ENCODE results near the gene GGA1. TPM values are rescaled to one million over a fixed set of nuclear protein-coding genes. Genes with fewer than 3 reads are reported as not detected.

GGA1 gene
- total and polyA plus RNA-seq, 2 of the 4 experiments (the other 2 are of a cell fraction), result 17.2 to 48.5 TPM

DNA sequence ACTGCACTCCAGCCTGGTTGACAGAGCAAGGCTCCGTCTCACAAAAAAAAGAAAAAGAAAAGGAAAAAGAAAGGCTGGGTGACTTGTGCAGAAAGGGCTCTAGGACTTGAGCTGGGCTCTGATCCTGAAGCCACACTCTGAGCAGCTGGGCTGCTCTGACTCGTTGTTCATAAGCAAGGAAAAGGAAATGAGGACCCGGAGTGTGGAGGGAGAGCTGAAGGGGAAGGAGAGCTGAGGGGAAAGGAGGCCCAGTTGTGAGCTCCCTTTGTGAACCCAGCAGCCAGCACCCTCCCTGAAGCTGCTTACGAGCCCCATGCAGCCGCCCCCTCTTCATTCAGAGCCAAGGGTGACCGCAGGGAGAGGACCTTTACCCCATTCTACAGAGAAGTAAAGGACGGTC lies 18.5 kb downstream of the GGA1 start:
- H2BK120ac ChIP-seq (ENCODE audit: low read depth, low read length), result no peak overlapping the region
- no peaks in the 10 kb centered on the region for H3K9me1 ChIP-seq (ENCODE audit: insufficient read depth, low read length)
- 78% methylated on average over 4 of the region's 7 CpGs; no CpG with 5 or more reads in 1 of the 2 experiments for WGBS, 2 experiments (ENCODE audit: extremely low coverage in 2 of 2, insufficient read length in 1 of 2)
- H4K20me1 ChIP-seq (ENCODE audit: insufficient read depth, low read length), result no peaks in the 10 kb centered on the region; the same call in 1 of the 2 replicates
- H3K79me1 ChIP-seq (ENCODE audit: low read depth in 1 of 2, low read length in 2 of 2), result peaks cover 0 to 12% of the 10 kb centered on the region in 2 experiments; a peak in 2 of 4 replicates
- H4K91ac ChIP-seq (ENCODE audit: insufficient read depth, low read depth, low read length), result no peak overlapping the region
- DNase-seq, result no peak
- peaks cover 50% of the 10 kb centered on the region; the same call in 1 of the 2 replicates for H3K36me3 ChIP-seq (ENCODE audit: control insufficient read depth, insufficient read depth, low read length)
- ChIA-PET POLR2A (ENCODE audit: unreplicated experiment) (no interaction called here), CTCF (interaction anchor here (0.6 to 0.9 kb wide), 2 partner anchors 20 to 165 kb away, joined by 3 to 4 read pairs; no protein-coding TSS in a partner anchor)
- peak overlapping the region; percentile 33 for H2AK9ac ChIP-seq (replicated peaks; ENCODE audit: low read depth, low read length, poor library complexity)
- no TSS peak for BruUV-seq (replicated peaks)
- H2BK5ac ChIP-seq (ENCODE audit: low read depth, low read length, poor library complexity, severe bottlenecking), result no peak overlapping the region
- no peak overlapping the region for H3K18ac ChIP-seq (ENCODE audit: low read depth, low read length)
- no peak overlapping the region for H2BK15ac ChIP-seq (ENCODE audit: low read depth, low read length)
- H3K4me1 ChIP-seq (ENCODE audit: control insufficient read depth, insufficient read depth, low read length), result peaks cover 3% of the 10 kb centered on the region; the same call in 1 of the 2 replicates
- H3K4me2 ChIP-seq (ENCODE audit: low read depth, low read length), result no peak overlapping the region
- no peak overlapping the region for H2AFZ ChIP-seq (replicated peaks; ENCODE audit: low read length, poor library complexity)
- H3K4ac ChIP-seq (ENCODE audit: low read depth, low read length), result no peak overlapping the region
- dilution Hi-C loops (cut with HindIII; ENCODE audit: low sequenced_read_pairs, unreplicated experiment), result no loop called here
- no peak overlapping the region for H3K56ac ChIP-seq (ENCODE audit: extremely low read depth, insufficient read depth, low read length)
- no peak overlapping the region for H2BK20ac ChIP-seq (ENCODE audit: low read depth, low read length)
- ATAC-seq (ENCODE audit: low read depth), result 0 out of 2 replicates have a peak, but pooled peaks have one; percentile 15
- no peak for TF ChIP-seq NFE2L2 (IDR thresholded peaks at IDR 0.05; ENCODE audit: low read depth, low read length)
- no peak for TF ChIP-seq CEBPB (IDR thresholded peaks at IDR 0.05; ENCODE audit: low read depth, low read length)
- no peak for TF ChIP-seq MAFK (IDR thresholded peaks at IDR 0.05; ENCODE audit: low read depth, low read length)
- TF ChIP-seq RCOR1 (IDR thresholded peaks at IDR 0.05; ENCODE audit: insufficient replicate concordance, low read length), result no peak
- TF ChIP-seq, protein P1, sequence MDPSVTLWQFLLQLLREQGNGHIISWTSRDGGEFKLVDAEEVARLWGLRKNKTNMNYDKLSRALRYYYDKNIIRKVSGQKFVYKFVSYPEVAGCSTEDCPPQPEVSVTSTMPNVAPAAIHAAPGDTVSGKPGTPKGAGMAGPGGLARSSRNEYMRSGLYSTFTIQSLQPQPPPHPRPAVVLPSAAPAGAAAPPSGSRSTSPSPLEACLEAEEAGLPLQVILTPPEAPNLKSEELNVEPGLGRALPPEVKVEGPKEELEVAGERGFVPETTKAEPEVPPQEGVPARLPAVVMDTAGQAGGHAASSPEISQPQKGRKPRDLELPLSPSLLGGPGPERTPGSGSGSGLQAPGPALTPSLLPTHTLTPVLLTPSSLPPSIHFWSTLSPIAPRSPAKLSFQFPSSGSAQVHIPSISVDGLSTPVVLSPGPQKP (IDR thresholded peaks at IDR 0.05; ENCODE audit: borderline replicate concordance, low read depth, low read length), result no peak
- TF ChIP-seq POLR2A (IDR thresholded peaks at IDR 0.05; ENCODE audit: low read depth, low read length), result no peak
- no peak for TF ChIP-seq RFX5 (IDR thresholded peaks at IDR 0.05; ENCODE audit: low read depth, low read length)
- no peak for TF ChIP-seq RAD21 (IDR thresholded peaks at IDR 0.05; ENCODE audit: low read length)
- no peak for TF ChIP-seq MAZ (IDR thresholded peaks at IDR 0.05; ENCODE audit: borderline replicate concordance, low read depth, low read length)
- TF ChIP-seq FOS (IDR thresholded peaks at IDR 0.05; ENCODE audit: low read depth, low read length), result no peak
- TF ChIP-seq, protein P2, sequence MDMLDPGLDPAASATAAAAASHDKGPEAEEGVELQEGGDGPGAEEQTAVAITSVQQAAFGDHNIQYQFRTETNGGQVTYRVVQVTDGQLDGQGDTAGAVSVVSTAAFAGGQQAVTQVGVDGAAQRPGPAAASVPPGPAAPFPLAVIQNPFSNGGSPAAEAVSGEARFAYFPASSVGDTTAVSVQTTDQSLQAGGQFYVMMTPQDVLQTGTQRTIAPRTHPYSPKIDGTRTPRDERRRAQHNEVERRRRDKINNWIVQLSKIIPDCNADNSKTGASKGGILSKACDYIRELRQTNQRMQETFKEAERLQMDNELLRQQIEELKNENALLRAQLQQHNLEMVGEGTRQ (IDR thresholded peaks at IDR 0.05; ENCODE audit: low read depth, low read length), result no peak
- no peak for TF ChIP-seq BHLHE40 (IDR thresholded peaks at IDR 0.05; ENCODE audit: low read depth, low read length)
- TF ChIP-seq MXI1 (IDR thresholded peaks at IDR 0.05; ENCODE audit: borderline replicate concordance, low read depth, low read length), result no peak
- TF ChIP-seq CHD1 (IDR thresholded peaks at IDR 0.05; ENCODE audit: low read depth, low read length), result no peak
- no peak for TF ChIP-seq SMC3 (IDR thresholded peaks at IDR 0.05; ENCODE audit: low read depth, low read length)
- TF ChIP-seq, protein P3, sequence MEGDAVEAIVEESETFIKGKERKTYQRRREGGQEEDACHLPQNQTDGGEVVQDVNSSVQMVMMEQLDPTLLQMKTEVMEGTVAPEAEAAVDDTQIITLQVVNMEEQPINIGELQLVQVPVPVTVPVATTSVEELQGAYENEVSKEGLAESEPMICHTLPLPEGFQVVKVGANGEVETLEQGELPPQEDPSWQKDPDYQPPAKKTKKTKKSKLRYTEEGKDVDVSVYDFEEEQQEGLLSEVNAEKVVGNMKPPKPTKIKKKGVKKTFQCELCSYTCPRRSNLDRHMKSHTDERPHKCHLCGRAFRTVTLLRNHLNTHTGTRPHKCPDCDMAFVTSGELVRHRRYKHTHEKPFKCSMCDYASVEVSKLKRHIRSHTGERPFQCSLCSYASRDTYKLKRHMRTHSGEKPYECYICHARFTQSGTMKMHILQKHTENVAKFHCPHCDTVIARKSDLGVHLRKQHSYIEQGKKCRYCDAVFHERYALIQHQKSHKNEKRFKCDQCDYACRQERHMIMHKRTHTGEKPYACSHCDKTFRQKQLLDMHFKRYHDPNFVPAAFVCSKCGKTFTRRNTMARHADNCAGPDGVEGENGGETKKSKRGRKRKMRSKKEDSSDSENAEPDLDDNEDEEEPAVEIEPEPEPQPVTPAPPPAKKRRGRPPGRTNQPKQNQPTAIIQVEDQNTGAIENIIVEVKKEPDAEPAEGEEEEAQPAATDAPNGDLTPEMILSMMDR (conservative IDR thresholded peaks at IDR 0.05; ENCODE audit: low read depth, low read length), result no peak
- no peak overlapping the region for H3K23ac ChIP-seq (ENCODE audit: low read depth, low read length)
- no peak overlapping the region for H3K4me3 ChIP-seq (ENCODE audit: insufficient read depth, low read depth, low read length)
- H4K8ac ChIP-seq (ENCODE audit: low read depth in 2 of 2, low read length in 2 of 2), result no peak overlapping the region
- H2AK5ac ChIP-seq (ENCODE audit: low read depth, low read length), result no peak overlapping the region; the same call in 1 of the 2 replicates
- no peak overlapping the region for H3K9ac ChIP-seq (ENCODE audit: low read depth, low read length)
- no peaks in the 10 kb centered on the region for H3K9me3 ChIP-seq (ENCODE audit: control insufficient read depth, insufficient read depth, low read length)
- H3K14ac ChIP-seq (replicated peaks; ENCODE audit: low read depth, low read length), result no peak overlapping the region
- no peak overlapping the region for H3K27ac ChIP-seq (ENCODE audit: insufficient read depth, low read length)
- in situ Hi-C loops (cut with MboI; ENCODE audit: low sequenced_read_pairs), result no loop called here
- intact Hi-C loops (cut with micrococcal nuclease), result no loop called here
- no peak overlapping the region for H4K5ac ChIP-seq (ENCODE audit: low read depth, low read length)
- H3K27me3 ChIP-seq (ENCODE audit: control insufficient read depth, insufficient read depth, low read length), result no peaks in the 10 kb centered on the region

Data from IMR-90 (cell line).